A549 (cell line): ENCODE results near the gene DRAXIN. TPM values are rescaled to one million over a fixed set of nuclear protein-coding genes. Genes with fewer than 3 reads are reported as not detected.

Experiments
- ATAC-seq, 2 experiments: fragments of 200-7000 bp in 1 of 2; fragments of >200 bp in 1 of 2; cut with Nextera tagmentation in 1 of 2; cut with Tn5 transposase in 1 of 2; 3 replicates each; pipeline versions ENCODE4 v1.8.0 to v1.9.1; 2018 to 2020; ENCODE audit warnings: mild to moderate bottlenecking in 1 of 2, moderate library complexity in 1 of 2
- CTCF ChIA-PET: fragments of 300-600 bp; sonication (Branson Sonifier 250); formaldehyde crosslinking; extraction: SDS; loops from one replicate; lab custom pipeline; 2021; ENCODE audit warnings: antibody characterized with exemption, inconsistent platforms; lab: Yijun Ruan, JAX
- POLR2A ChIA-PET: fragments of 350-600 bp; formaldehyde crosslinking; extraction: SDS; loops from one replicate; lab custom pipeline; 2021; ENCODE audit warnings: antibody characterized with exemption, inconsistent platforms; lab: Yijun Ruan, JAX
- DNase-seq, 2 experiments: peaks; one replicate each; pipeline versions ENCODE4 v3.0.0 to v3.0.0-alpha.2; 2011 to 2016; ENCODE audit warnings: low read depth in 1 of 2, low spot score in 1 of 2
- FAIRE-seq: peaks from 2 replicates; lab custom pipeline; 2011; peaks lifted over from hg19 to GRCh38; lab: Jason Lieb, UNC
- H3K27ac ChIP-seq, 2 experiments: fragments of >200 bp; sonication (Bioruptor Twin); formaldehyde crosslinking; 3 replicates each; pipeline ENCODE4 v1.5.1; 2016 to 2017
- H3K4me1 ChIP-seq: fragments of >200 bp; sonication (Bioruptor Twin); formaldehyde crosslinking; 3 replicates; pipeline ENCODE4 v1.6.1; 2016
- H3K4me2 ChIP-seq: fragments of >200 bp; sonication (Bioruptor Twin); formaldehyde crosslinking; 3 replicates; pipeline ENCODE4 v1.6.1; 2016
- H3K4me3 ChIP-seq: fragments of >200 bp; sonication (Bioruptor Twin); formaldehyde crosslinking; 3 replicates; pipeline ENCODE4 v1.5.1; 2016
- H3K9me3 ChIP-seq: fragments of >200 bp; sonication (Bioruptor Twin); formaldehyde crosslinking; 3 replicates; pipeline ENCODE4 v1.6.1; 2016
- CHD4 ChIP-seq: fragments of 200-600 bp; sonication (generic); IDR thresholded peaks from 2 replicates; pipeline ENCODE4 v1.6.1; 2016; ENCODE audit warnings: antibody characterized with exemption, mild to moderate bottlenecking, borderline replicate concordance
- EHF ChIP-seq: fragments of 250-450 bp; sonication (Bioruptor Pico); IDR thresholded peaks from 2 replicates; pipeline ENCODE4 v1.5.0; 2020; ENCODE audit warnings: mild to moderate bottlenecking
- EHMT2 ChIP-seq: fragments of 200-600 bp; sonication (generic); IDR thresholded peaks from 2 replicates; pipeline ENCODE4 v1.6.1; 2016; ENCODE audit warnings: antibody characterized with exemption, low read depth, mild to moderate bottlenecking, moderate library complexity
- FOSB ChIP-seq: fragments of 250-450 bp; sonication (Bioruptor Pico); IDR thresholded peaks from 2 replicates; pipeline ENCODE4 v1.5.0; 2020; ENCODE audit warnings: mild to moderate bottlenecking, moderate library complexity
- GATA3 ChIP-seq: IDR thresholded peaks from 2 replicates; pipeline ENCODE4 v1.6.1; 2012; ENCODE audit warnings: borderline replicate concordance
- HDAC2 ChIP-seq: fragments of 200-600 bp; sonication (generic); IDR thresholded peaks from 2 replicates; pipeline ENCODE4 v1.6.1; 2016
- HEYL ChIP-seq: fragments of 250-450 bp; sonication (Bioruptor Pico); IDR thresholded peaks from 2 replicates; pipeline ENCODE4 v1.8.0; 2021; ENCODE audit warnings: mild to moderate bottlenecking, moderate library complexity
- JUN ChIP-seq, 2 experiments: fragments of >200 bp; sonication (Bioruptor Twin); formaldehyde crosslinking; IDR thresholded peaks; 2 replicates in 1 of 2; 3 replicates in 1 of 2; pipeline ENCODE4 v1.6.1; 2016 to 2017
- JUNB ChIP-seq: fragments of >200 bp; sonication (Bioruptor Twin); formaldehyde crosslinking; IDR thresholded peaks from 2 replicates; pipeline ENCODE4 v1.6.1; 2016
- KDM5A ChIP-seq: fragments of 200-600 bp; sonication (generic); IDR thresholded peaks from 2 replicates; pipeline ENCODE4 v1.6.1; 2016; ENCODE audit warnings: antibody characterized with exemption, mild to moderate bottlenecking
- MYC ChIP-seq: IDR thresholded peaks from 2 replicates; pipeline ENCODE4 v1.6.1; 2012; ENCODE audit warnings: mild to moderate bottlenecking, inconsistent platforms, low read length, improper control_type of control experiment, borderline replicate concordance
- NFE2L2 ChIP-seq: fragments of 150-350 bp; conservative IDR thresholded peaks from 2 replicates; pipeline ENCODE4 v1.6.1; 2014; ENCODE audit warnings: low read length
- NPAS2 ChIP-seq: fragments of 250-450 bp; sonication (Bioruptor Pico); IDR thresholded peaks from 2 replicates; pipeline ENCODE4 v1.8.0; 2022; ENCODE audit warnings: mild to moderate bottlenecking, moderate library complexity, borderline replicate concordance
- PHF8 ChIP-seq: fragments of 200-600 bp; sonication (generic); IDR thresholded peaks from 2 replicates; pipeline ENCODE4 v1.6.1; 2016; ENCODE audit warnings: low read depth, mild to moderate bottlenecking, antibody characterized with exemption, moderate library complexity, borderline replicate concordance
- POLR2A ChIP-seq: IDR thresholded peaks from 2 replicates; pipeline ENCODE4 v1.6.1; 2012; ENCODE audit warnings: mild to moderate bottlenecking, low read length
- POLR2AphosphoS2 ChIP-seq: conservative IDR thresholded peaks from 2 replicates; pipeline ENCODE4 v1.6.1; 2012; ENCODE audit warnings: low read length, improper control_type of control experiment, inconsistent platforms
- RCOR1 ChIP-seq: fragments of 150-350 bp; IDR thresholded peaks from 2 replicates; pipeline ENCODE4 v1.6.1; 2014; ENCODE audit warnings: antibody characterized with exemption, low read length, low read depth
- RFX5 ChIP-seq: fragments of 450-650 bp; IDR thresholded peaks from 2 replicates; pipeline ENCODE4 v1.7.1; 2014; ENCODE audit warnings: antibody characterized with exemption, mild to moderate bottlenecking, moderate library complexity
- SREBF2 ChIP-seq: fragments of 450-650 bp; IDR thresholded peaks from 2 replicates; pipeline ENCODE4 v1.6.1; 2014; ENCODE audit warnings: mild to moderate bottlenecking, moderate library complexity
- ZC3H11A ChIP-seq: fragments of 450-650 bp; IDR thresholded peaks from 2 replicates; pipeline ENCODE4 v1.6.1; 2014; ENCODE audit warnings: antibody characterized with exemption, mild to moderate bottlenecking
- ZSCAN20 ChIP-seq: fragments of 250-450 bp; sonication (Bioruptor Pico); IDR thresholded peaks from 2 replicates; pipeline ENCODE4 v1.8.0; 2022; ENCODE audit warnings: mild to moderate bottlenecking, moderate library complexity
- WGBS: methylation state at CpG from one replicate; pipeline ENCODE4 v1.1.6; 2017; ENCODE audit errors: missing lambda C conversion rate; 5-methylcytosine and 5-hydroxymethylcytosine counted together
- polyA plus RNA-seq, 4 experiments: library from polyadenylated mRNA; depleted of rRNA in 3 of 4; stranded (reverse); fragments of >200 nt; fragmentation: RNase III in 1 of 4; extraction: RNeasy Plus Mini Kit Qiagen cat#74134 plus additional on column Dnase treatment in 1 of 4; gene quantifications; 2 replicates in 3 of 4; 3 replicates in 1 of 4; pipeline ENCODE4 v1.2.3, GENCODE V29; 2011 to 2017
- TF ChIP-seq, protein P1 (sequence below): fragments of 150-350 bp; IDR thresholded peaks from 2 replicates; pipeline ENCODE4 v1.6.1; 2014; ENCODE audit warnings: low read depth, mild to moderate bottlenecking, low read length
- TF ChIP-seq, protein P2 (sequence below): IDR thresholded peaks from 2 replicates; pipeline ENCODE4 v1.6.1; 2012
- TF ChIP-seq, protein P3 (sequence below): fragments of >200 bp; sonication (Bioruptor Twin); formaldehyde crosslinking; IDR thresholded peaks from 3 replicates; pipeline ENCODE4 v1.6.1; 2016
- TF ChIP-seq, protein P4 (sequence below): fragments of 250-450 bp; sonication (Bioruptor Pico); IDR thresholded peaks from 2 replicates; pipeline ENCODE4 v1.5.0; 2020; ENCODE audit warnings: low read depth, mild to moderate bottlenecking, moderate library complexity
- TF ChIP-seq, protein P5 (sequence below): fragments of >200 bp; sonication (Bioruptor Twin); formaldehyde crosslinking; IDR thresholded peaks from 2 replicates; pipeline ENCODE4 v1.6.1; 2016
- TF ChIP-seq, protein P6 (sequence below): fragments of 250-450 bp; sonication (Bioruptor Pico); IDR thresholded peaks from 2 replicates; pipeline ENCODE4 v1.5.0; 2021; ENCODE audit warnings: mild to moderate bottlenecking, moderate library complexity, borderline replicate concordance
- TF ChIP-seq, protein P7 (sequence below): fragments of 200-600 bp; sonication (generic); IDR thresholded peaks from 2 replicates; pipeline ENCODE4 v1.6.1; 2016; ENCODE audit warnings: antibody characterized with exemption, mild to moderate bottlenecking, moderate library complexity

Gene DRAXIN
- polyA plus RNA-seq, 2 of the 4 experiments (the other 2 are of a cell fraction): 0.03 TPM; not detected in 1

DNA sequence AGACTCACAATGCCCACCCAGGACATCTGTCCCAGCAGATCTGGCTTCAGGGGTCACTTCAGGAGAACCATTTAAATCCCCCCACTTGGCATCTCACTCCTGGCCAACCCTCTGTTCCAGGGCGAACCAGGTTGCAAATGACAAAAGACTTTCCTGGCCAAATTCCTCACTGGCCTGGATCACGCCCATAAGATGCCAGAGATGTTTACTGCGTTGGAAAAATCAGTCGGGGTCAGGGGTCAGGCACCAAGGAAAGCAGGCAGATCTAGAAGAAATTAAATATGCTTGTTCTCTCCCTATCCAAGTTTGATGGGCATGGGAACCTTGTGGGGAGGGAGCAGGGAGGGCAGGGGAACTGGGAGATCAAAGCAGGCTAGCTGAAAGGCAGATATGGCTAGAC is 29.8 kb downstream of the DRAXIN start:
- FAIRE-seq (no peak), ATAC-seq (no peak), DNase-seq (no peak)
- Histone ChIP-seq H3K27ac (no peak overlapping the region), H3K4me1 (no peaks in the 10 kb centered on the region), H3K9me3 (no peaks in the 10 kb centered on the region), H3K4me3 (no peak overlapping the region), H3K4me2 (no peak overlapping the region)
- TF ChIP-seq MYC: no peak
- TF ChIP-seq ZSCAN20 (CRISPR knock-in tag): no peak
- TF ChIP-seq, protein P1, sequence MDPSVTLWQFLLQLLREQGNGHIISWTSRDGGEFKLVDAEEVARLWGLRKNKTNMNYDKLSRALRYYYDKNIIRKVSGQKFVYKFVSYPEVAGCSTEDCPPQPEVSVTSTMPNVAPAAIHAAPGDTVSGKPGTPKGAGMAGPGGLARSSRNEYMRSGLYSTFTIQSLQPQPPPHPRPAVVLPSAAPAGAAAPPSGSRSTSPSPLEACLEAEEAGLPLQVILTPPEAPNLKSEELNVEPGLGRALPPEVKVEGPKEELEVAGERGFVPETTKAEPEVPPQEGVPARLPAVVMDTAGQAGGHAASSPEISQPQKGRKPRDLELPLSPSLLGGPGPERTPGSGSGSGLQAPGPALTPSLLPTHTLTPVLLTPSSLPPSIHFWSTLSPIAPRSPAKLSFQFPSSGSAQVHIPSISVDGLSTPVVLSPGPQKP: no peak
- TF ChIP-seq, protein P2, sequence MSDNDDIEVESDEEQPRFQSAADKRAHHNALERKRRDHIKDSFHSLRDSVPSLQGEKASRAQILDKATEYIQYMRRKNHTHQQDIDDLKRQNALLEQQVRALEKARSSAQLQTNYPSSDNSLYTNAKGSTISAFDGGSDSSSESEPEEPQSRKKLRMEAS: no peak
- TF ChIP-seq EHMT2: no peak
- no peak for TF ChIP-seq JUN (IDR thresholded peaks at IDR 0.05)
- TF ChIP-seq FOSB (CRISPR knock-in tag): no peak
- no peak for TF ChIP-seq NFE2L2
- TF ChIP-seq HDAC2: no peak
- TF ChIP-seq CHD4: no peak
- TF ChIP-seq NPAS2 (CRISPR knock-in tag): no peak
- TF ChIP-seq, protein P3, sequence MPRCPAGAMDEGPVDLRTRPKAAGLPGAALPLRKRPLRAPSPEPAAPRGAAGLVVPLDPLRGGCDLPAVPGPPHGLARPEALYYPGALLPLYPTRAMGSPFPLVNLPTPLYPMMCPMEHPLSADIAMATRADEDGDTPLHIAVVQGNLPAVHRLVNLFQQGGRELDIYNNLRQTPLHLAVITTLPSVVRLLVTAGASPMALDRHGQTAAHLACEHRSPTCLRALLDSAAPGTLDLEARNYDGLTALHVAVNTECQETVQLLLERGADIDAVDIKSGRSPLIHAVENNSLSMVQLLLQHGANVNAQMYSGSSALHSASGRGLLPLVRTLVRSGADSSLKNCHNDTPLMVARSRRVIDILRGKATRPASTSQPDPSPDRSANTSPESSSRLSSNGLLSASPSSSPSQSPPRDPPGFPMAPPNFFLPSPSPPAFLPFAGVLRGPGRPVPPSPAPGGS: no peak
- TF ChIP-seq POLR2A: no peak
- no peak for TF ChIP-seq ZC3H11A
- POLR2A ChIA-PET: no interaction called here
- 22% methylated on average over 4 of the region's 4 CpGs for WGBS
- CTCF ChIA-PET: interaction anchor here (1.1 to 9.8 kb wide), 5 partner anchors 12 to 683 kb away, joined by 3 to 107 read pairs (median 24); partner anchors contain the start of gene FBXO6

DNA sequence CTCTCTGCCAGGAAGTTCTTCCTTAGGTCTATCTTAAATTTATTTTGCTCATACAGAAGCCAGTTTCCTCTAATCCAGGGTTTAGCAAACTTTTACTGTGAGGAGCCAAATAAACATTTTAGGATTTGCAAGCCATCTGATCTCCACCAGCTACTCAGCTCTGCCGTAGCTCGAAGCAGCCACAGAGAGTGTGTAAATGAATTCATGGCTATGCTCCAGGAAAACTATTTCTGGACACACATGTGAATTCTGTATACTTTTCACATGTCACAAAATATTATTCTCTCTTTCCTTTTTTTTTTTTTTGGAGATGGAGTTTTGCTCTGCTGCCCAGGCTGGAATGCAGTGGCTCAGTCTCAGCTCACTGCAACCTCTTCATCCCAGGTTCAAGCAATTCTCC is 31.0 kb downstream of the DRAXIN start:
- no peak overlapping the region for H3K4me2 ChIP-seq
- DNase-seq: no peak
- ChIA-PET CTCF (interaction anchor here (0.6 to 9.8 kb wide), 6 partner anchors 9 to 358 kb away, joined by 3 to 107 read pairs (median 3); partner anchors contain the start of gene FBXO6), POLR2A (no interaction called here)
- H3K9me3 ChIP-seq: no peaks in the 10 kb centered on the region
- no peak overlapping the region for H3K27ac ChIP-seq
- 48% methylated on average over 2 of the region's 2 CpGs for WGBS
- no peak for ATAC-seq
- no peak for FAIRE-seq
- no peak overlapping the region for H3K4me3 ChIP-seq
- no peaks in the 10 kb centered on the region for H3K4me1 ChIP-seq
- TF ChIP-seq EHF (CRISPR knock-in tag): no peak
- TF ChIP-seq GATA3: no peak
- TF ChIP-seq, protein P4, sequence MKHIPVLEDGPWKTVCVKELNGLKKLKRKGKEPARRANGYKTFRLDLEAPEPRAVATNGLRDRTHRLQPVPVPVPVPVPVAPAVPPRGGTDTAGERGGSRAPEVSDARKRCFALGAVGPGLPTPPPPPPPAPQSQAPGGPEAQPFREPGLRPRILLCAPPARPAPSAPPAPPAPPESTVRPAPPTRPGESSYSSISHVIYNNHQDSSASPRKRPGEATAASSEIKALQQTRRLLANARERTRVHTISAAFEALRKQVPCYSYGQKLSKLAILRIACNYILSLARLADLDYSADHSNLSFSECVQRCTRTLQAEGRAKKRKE: no peak
- no peak for TF ChIP-seq JUN (IDR thresholded peaks at IDR 0.05)
- no peak for TF ChIP-seq ZSCAN20 (CRISPR knock-in tag)
- TF ChIP-seq HEYL (CRISPR knock-in tag): no peak
- TF ChIP-seq, protein P5, sequence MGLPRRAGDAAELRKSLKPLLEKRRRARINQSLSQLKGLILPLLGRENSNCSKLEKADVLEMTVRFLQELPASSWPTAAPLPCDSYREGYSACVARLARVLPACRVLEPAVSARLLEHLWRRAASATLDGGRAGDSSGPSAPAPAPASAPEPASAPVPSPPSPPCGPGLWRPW: no peak
- no peak for TF ChIP-seq POLR2AphosphoS2
- no peak for TF ChIP-seq SREBF2
- no peak for TF ChIP-seq PHF8
- TF ChIP-seq, protein P3: no peak
- TF ChIP-seq POLR2A: no peak
- TF ChIP-seq, protein P6, sequence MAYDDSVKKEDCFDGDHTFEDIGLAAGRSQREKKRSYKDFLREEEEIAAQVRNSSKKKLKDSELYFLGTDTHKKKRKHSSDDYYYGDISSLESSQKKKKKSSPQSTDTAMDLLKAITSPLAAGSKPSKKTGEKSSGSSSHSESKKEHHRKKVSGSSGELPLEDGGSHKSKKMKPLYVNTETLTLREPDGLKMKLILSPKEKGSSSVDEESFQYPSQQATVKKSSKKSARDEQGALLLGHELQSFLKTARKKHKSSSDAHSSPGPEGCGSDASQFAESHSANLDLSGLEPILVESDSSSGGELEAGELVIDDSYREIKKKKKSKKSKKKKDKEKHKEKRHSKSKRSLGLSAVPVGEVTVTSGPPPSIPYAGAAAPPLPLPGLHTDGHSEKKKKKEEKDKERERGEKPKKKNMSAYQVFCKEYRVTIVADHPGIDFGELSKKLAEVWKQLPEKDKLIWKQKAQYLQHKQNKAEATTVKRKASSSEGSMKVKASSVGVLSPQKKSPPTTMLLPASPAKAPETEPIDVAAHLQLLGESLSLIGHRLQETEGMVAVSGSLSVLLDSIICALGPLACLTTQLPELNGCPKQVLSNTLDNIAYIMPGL (CRISPR knock-in tag): no peak
- no peak for TF ChIP-seq KDM5A
- TF ChIP-seq RCOR1: no peak
- TF ChIP-seq NPAS2 (CRISPR knock-in tag): no peak
- no peak for TF ChIP-seq RFX5
- TF ChIP-seq, protein P7, sequence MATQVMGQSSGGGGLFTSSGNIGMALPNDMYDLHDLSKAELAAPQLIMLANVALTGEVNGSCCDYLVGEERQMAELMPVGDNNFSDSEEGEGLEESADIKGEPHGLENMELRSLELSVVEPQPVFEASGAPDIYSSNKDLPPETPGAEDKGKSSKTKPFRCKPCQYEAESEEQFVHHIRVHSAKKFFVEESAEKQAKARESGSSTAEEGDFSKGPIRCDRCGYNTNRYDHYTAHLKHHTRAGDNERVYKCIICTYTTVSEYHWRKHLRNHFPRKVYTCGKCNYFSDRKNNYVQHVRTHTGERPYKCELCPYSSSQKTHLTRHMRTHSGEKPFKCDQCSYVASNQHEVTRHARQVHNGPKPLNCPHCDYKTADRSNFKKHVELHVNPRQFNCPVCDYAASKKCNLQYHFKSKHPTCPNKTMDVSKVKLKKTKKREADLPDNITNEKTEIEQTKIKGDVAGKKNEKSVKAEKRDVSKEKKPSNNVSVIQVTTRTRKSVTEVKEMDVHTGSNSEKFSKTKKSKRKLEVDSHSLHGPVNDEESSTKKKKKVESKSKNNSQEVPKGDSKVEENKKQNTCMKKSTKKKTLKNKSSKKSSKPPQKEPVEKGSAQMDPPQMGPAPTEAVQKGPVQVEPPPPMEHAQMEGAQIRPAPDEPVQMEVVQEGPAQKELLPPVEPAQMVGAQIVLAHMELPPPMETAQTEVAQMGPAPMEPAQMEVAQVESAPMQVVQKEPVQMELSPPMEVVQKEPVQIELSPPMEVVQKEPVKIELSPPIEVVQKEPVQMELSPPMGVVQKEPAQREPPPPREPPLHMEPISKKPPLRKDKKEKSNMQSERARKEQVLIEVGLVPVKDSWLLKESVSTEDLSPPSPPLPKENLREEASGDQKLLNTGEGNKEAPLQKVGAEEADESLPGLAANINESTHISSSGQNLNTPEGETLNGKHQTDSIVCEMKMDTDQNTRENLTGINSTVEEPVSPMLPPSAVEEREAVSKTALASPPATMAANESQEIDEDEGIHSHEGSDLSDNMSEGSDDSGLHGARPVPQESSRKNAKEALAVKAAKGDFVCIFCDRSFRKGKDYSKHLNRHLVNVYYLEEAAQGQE: no peak
- TF ChIP-seq JUNB: no peak
